ENCODE measurements around the gene CDK14. TPM values are rescaled to one million over a fixed set of nuclear protein-coding genes. Genes with fewer than 3 reads are reported as not detected.

CDK14 gene
- total and polyA plus RNA-seq, 10 of the 15 experiments (the other 5 are each of a cell fraction or from before 2014, with no cell fraction given) = 6.5 to 61.3 (median 24.2) TPM

DNA sequence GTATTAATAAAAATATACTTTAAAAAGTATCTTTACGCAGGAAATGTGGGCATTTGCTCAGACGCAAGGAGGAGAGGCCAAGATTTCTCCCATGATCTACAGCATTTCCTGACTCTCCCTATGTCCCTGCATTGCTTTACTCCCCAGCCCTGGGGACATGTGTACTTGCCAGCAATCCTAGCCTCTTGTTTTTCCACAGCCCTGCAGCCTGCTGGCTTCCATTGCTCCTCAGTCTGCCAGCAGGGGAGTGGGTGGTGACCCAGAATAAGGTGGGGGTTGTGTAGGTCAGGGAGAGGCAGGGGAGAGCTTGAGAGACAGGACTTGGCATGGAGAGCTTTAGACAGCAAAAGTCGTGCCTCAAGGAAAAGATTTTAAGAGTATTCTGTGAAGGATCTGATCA lies 307.7 kb downstream of the CDK14 start (continued):
- TF ChIP-seq, protein P1, sequence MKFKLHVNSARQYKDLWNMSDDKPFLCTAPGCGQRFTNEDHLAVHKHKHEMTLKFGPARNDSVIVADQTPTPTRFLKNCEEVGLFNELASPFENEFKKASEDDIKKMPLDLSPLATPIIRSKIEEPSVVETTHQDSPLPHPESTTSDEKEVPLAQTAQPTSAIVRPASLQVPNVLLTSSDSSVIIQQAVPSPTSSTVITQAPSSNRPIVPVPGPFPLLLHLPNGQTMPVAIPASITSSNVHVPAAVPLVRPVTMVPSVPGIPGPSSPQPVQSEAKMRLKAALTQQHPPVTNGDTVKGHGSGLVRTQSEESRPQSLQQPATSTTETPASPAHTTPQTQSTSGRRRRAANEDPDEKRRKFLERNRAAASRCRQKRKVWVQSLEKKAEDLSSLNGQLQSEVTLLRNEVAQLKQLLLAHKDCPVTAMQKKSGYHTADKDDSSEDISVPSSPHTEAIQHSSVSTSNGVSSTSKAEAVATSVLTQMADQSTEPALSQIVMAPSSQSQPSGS (IDR thresholded peaks at IDR 0.05; ENCODE audit: low read length) = no peak
- TF ChIP-seq TCF3 (IDR thresholded peaks at IDR 0.05; ENCODE audit: borderline replicate concordance, insufficient read depth, low read depth, low read length) = no peak
- TF ChIP-seq POLR2A (IDR thresholded peaks at IDR 0.05; ENCODE audit: low read depth, low read length) = no peak
- TF ChIP-seq EED (IDR thresholded peaks at IDR 0.05; ENCODE audit: low read depth) = no peak
- no peak for TF ChIP-seq NFYB (IDR thresholded peaks at IDR 0.05; ENCODE audit: insufficient read depth, low read depth, low read length)

DNA sequence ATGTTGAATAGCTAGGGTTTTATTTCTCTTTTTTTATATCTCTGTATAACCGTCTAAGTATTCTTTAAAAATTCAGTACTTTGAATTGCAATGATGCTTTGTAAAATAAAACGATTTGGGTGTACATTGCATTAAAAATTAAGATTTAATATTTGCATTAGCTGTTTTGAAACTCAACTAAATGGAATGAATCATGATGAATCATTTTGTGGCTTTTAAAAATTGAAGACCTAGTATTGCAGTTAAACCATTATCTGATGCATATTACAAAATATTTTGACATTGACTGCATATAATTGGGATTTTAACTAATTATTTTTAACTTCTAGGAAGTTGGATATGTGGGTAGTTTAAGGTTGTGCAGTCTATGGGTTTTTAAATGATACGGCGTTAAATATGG lies 314.0 kb downstream of the CDK14 start:
- CTCF ChIA-PET = interaction anchor here (1.1 to 1.2 kb wide), 2 partner anchors 9 to 21 kb away, joined by 3 to 5 read pairs; no protein-coding TSS in a partner anchor
- H2AFZ ChIP-seq (ENCODE audit: control insufficient read depth, low read depth, low read length) = no peak overlapping the region
- H3K27ac ChIP-seq (ENCODE audit: control insufficient read depth, insufficient read depth) = no peak overlapping the region
- no TSS peak for BruUV-seq (replicated peaks)
- H3K4me2 ChIP-seq (ENCODE audit: control insufficient read depth, insufficient read depth) = no peak overlapping the region
- ATAC-seq = no peak
- no peaks in the 10 kb centered on the region for H3K79me2 ChIP-seq (ENCODE audit: control insufficient read depth, insufficient read depth, low read length)
- no peaks in the 10 kb centered on the region for H4K20me1 ChIP-seq (ENCODE audit: control insufficient read depth, insufficient read depth)
- no peaks in the 10 kb centered on the region for H3K4me1 ChIP-seq (ENCODE audit: control insufficient read depth, insufficient read depth, low read length)
- 97% methylated on average over 4 of the region's 4 CpGs for WGBS (ENCODE audit: insufficient coverage, insufficient replicate concordance, low lambda C conversion rate, missing lambda C conversion rate)
- RAD21 ChIA-PET (ENCODE audit: unreplicated experiment) = no interaction called here
- POLR2A ChIA-PET = interaction anchor here (0.6 kb wide), 1 partner anchor 133 kb away, joined by 4 read pairs; no protein-coding TSS in a partner anchor
- H3K9ac ChIP-seq (ENCODE audit: control insufficient read depth, insufficient read depth, low read length) = no peak overlapping the region
- in situ Hi-C loops (cut with MboI) = no loop called here
- H3K27me3 ChIP-seq (replicated peaks in 1 of 2; ENCODE audit: control insufficient read depth in 2 of 2, insufficient read depth in 2 of 2, low read length in 1 of 2) = no peaks in the 10 kb centered on the region
- DNase-seq (ENCODE audit: low read depth, low spot score) = no peak
- no peak overlapping the region for H3K4me3 ChIP-seq
- no peaks in the 10 kb centered on the region for H3K9me3 ChIP-seq (replicated peaks; ENCODE audit: control insufficient read depth, insufficient read depth, low read length)
- no peak for FAIRE-seq
- SMC1A ChIA-PET (ENCODE audit: uncharacterized antibody, unreplicated experiment) = interaction anchor here (0.7 to 0.8 kb wide), 2 partner anchors 19 to 23 kb away, joined by 3 read pairs; no protein-coding TSS in a partner anchor
- H3K36me3 ChIP-seq (ENCODE audit: control insufficient read depth in 2 of 2, insufficient read depth in 2 of 2, low read length in 1 of 2) = peaks cover 0 to 5% of the 10 kb centered on the region in 2 experiments; a peak in 1 of 4 replicates
- intact Hi-C loops (cut with micrococcal nuclease; ENCODE audit: unreplicated experiment) = no loop called here
- TF ChIP-seq SMARCA5 (IDR thresholded peaks at IDR 0.05) (no peak), JUND (IDR thresholded peaks at IDR 0.05; ENCODE audit: low read depth, low read length) (no peak), TCF3 (IDR thresholded peaks at IDR 0.05; ENCODE audit: borderline replicate concordance, insufficient read depth, low read depth, low read length) (no peak), SUPT20H (IDR thresholded peaks at IDR 0.05; ENCODE audit: borderline replicate concordance, control insufficient read depth, low read depth, low read length) (no peak), IKZF1 (conservative IDR thresholded peaks at IDR 0.05) (no peak), TCF12 (IDR thresholded peaks at IDR 0.05; ENCODE audit: low read depth, low read length) (no peak), ZBED1 (IDR thresholded peaks at IDR 0.05; ENCODE audit: borderline replicate concordance) (no peak), POLR2A (IDR thresholded peaks at IDR 0.05; ENCODE audit: low read depth, low read length) (no peak)
- TF ChIP-seq, protein P2, sequence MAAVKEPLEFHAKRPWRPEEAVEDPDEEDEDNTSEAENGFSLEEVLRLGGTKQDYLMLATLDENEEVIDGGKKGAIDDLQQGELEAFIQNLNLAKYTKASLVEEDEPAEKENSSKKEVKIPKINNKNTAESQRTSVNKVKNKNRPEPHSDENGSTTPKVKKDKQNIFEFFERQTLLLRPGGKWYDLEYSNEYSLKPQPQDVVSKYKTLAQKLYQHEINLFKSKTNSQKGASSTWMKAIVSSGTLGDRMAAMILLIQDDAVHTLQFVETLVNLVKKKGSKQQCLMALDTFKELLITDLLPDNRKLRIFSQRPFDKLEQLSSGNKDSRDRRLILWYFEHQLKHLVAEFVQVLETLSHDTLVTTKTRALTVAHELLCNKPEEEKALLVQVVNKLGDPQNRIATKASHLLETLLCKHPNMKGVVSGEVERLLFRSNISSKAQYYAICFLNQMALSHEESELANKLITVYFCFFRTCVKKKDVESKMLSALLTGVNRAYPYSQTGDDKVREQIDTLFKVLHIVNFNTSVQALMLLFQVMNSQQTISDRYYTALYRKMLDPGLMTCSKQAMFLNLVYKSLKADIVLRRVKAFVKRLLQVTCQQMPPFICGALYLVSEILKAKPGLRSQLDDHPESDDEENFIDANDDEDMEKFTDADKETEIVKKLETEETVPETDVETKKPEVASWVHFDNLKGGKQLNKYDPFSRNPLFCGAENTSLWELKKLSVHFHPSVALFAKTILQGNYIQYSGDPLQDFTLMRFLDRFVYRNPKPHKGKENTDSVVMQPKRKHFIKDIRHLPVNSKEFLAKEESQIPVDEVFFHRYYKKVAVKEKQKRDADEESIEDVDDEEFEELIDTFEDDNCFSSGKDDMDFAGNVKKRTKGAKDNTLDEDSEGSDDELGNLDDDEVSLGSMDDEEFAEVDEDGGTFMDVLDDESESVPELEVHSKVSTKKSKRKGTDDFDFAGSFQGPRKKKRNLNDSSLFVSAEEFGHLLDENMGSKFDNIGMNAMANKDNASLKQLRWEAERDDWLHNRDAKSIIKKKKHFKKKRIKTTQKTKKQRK (IDR thresholded peaks at IDR 0.05; ENCODE audit: low read depth, low read length) = no peak
- TF ChIP-seq, protein P3, sequence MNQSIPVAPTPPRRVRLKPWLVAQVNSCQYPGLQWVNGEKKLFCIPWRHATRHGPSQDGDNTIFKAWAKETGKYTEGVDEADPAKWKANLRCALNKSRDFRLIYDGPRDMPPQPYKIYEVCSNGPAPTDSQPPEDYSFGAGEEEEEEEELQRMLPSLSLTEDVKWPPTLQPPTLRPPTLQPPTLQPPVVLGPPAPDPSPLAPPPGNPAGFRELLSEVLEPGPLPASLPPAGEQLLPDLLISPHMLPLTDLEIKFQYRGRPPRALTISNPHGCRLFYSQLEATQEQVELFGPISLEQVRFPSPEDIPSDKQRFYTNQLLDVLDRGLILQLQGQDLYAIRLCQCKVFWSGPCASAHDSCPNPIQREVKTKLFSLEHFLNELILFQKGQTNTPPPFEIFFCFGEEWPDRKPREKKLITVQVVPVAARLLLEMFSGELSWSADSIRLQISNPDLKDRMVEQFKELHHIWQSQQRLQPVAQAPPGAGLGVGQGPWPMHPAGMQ (IDR thresholded peaks at IDR 0.05; ENCODE audit: borderline replicate concordance) = no peak
- TF ChIP-seq, protein P4, sequence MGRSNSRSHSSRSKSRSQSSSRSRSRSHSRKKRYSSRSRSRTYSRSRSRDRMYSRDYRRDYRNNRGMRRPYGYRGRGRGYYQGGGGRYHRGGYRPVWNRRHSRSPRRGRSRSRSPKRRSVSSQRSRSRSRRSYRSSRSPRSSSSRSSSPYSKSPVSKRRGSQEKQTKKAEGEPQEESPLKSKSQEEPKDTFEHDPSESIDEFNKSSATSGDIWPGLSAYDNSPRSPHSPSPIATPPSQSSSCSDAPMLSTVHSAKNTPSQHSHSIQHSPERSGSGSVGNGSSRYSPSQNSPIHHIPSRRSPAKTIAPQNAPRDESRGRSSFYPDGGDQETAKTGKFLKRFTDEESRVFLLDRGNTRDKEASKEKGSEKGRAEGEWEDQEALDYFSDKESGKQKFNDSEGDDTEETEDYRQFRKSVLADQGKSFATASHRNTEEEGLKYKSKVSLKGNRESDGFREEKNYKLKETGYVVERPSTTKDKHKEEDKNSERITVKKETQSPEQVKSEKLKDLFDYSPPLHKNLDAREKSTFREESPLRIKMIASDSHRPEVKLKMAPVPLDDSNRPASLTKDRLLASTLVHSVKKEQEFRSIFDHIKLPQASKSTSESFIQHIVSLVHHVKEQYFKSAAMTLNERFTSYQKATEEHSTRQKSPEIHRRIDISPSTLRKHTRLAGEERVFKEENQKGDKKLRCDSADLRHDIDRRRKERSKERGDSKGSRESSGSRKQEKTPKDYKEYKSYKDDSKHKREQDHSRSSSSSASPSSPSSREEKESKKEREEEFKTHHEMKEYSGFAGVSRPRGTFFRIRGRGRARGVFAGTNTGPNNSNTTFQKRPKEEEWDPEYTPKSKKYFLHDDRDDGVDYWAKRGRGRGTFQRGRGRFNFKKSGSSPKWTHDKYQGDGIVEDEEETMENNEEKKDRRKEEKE (IDR thresholded peaks at IDR 0.05) = no peak

Data from GM12878 (cell line).